Kasumi-1 (cell line): ENCODE results near the gene ME1.
"Not testable (repeated sequence)": the region's sequence is repeated elsewhere in the genome, so short reads cannot be mapped to it uniquely, and the experiment has no call there.

Source experiments
- DNase-seq, 2 experiments: peaks; one replicate each; lab custom pipeline; 2025; lab: John Stamatoyannopoulos, UW

ME1 gene

GRCh38 chr6:83352424-83353061, 78.3 kb downstream of the ME1 start:
- DNase-seq: no peak

GRCh38 chr6:83343121-83343520, 87.7 kb downstream of the ME1 start:
- DNase-seq: no peak

DNA sequence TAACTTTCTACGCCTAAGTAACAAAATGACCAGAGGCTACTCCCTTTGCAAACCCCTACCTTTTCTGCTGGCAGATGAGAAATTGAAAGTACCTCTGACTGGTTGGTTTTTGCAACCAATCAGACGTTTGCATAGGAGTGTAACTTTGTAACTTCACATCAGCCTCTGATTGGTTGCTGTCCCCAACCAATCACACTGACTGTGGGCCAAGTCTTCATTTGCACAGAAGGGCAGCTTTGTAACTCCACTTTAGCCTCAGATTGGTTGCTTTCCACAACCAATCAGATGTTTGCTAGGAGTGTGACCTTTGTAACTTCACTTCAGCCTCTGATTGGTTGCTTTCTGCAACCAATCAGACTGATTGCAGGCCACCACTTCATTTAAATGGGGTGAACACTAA, 89.1 kb downstream of the ME1 start:
- DNase-seq: no peak

- not testable (repeated sequence) for DNase-seq
Observed at GRCh38 chr6:83333916-83334315, 96.9 kb downstream of the ME1 start.

- DNase-seq: no peak
Observed at GRCh38 chr6:83333500-83333899, 97.4 kb downstream of the ME1 start.

- no peak for DNase-seq
Observed at GRCh38 chr6:83314693-83315092, 116.2 kb downstream of the ME1 start.

- no peak for DNase-seq
Observed at GRCh38 chr6:83313882-83314281, 117.0 kb downstream of the ME1 start.

DNA sequence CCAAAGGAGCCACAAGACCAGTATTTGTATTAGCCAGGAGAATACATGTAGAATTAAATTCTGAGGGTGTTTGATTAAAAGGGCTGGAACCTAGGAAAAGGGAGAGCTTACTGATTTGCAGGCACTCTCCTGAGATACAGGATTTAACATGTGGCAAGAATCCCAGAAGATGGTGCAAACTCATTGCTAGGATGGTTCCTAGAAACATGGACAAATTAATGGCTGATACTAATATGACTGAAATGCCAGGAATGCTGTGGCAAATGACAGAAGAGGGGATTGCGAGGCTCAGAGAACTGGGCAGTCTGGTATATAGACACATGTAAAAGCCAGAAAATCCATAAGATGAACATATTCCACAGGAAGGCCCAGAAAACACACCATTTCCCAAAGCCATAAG, 119.6 kb downstream of the ME1 start:
- DNase-seq: no peak

- no peak for DNase-seq
Observed at GRCh38 chr6:83310046-83310445, 120.8 kb downstream of the ME1 start.

GRCh38 chr6:83309344-83309743, 121.5 kb downstream of the ME1 start:
- DNase-seq: no peak

GRCh38 chr6:83308833-83309232, 122.0 kb downstream of the ME1 start:
- DNase-seq: no peak

GRCh38 chr6:83307849-83308248, 123.0 kb downstream of the ME1 start:
- DNase-seq: no peak

GRCh38 chr6:83303426-83303825, 127.4 kb downstream of the ME1 start:
- DNase-seq: no peak

DNA sequence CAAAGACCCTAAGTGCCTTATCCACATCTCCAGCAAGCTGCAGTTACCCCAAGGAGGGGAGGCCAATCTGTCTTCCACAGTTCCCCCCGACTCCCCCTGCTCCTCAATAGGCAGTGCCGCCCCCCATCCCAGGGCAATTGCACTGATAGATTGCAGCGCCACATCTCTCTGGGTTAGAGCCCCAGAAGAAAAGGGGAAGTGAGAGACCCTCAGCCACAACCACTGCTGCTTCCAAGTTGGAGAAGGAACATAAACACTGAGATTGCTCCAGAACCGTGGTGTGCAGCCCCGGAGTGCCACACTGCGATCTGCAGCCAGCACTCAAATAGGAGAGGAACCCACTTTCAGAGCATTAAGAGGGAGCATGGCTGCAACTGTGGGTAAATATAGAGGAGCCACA, 136.2 kb downstream of the ME1 start:
- DNase-seq: no peak

DNA sequence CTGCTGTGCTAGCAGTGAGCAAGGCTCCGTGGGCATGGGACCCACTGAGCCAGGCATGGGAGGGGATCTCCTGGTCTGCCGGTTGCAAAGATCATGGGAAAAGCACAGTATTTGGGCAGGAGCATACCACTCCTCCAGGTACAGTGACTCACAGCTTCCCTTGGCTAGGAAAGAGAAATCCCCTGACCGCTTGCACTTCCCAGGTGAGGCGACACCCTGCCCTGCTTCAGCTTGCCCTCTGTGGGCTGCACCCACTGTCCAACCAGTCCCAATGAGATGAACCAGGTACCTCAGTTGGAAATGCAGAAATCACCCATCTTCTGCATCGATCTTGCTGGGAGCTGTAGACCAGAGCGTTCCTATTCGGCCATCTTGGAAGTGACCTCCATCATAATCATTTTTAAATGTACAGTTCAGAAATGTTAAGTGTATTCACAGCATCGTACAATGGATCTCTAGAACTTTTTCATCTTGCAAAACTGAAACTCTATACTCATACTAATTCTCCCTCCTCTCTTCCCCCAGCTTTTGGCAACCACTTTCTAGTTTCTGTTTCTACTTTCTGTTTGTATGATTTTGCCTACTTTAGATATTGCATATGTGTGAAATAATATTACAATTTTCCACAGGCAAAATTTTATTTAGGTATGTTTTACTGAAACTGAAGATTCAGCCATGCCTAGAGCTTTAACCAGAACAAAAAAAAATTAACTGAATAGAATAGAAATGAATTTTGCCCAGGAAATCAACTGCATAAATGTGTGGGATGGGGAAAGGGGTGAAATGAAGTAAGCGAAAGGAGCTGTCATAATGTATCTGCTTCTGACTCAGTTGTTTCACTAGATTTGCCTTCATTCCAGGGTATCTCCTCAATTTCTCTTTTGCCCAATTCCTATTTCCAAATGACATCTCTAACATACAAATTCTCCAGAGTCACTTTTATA, 137.7 kb downstream of the ME1 start:
- no peak for DNase-seq

GRCh38 chr6:83287298-83287697, 143.6 kb downstream of the ME1 start:
- DNase-seq: not testable (repeated sequence)

- no peak for DNase-seq
Observed at GRCh38 chr6:83285917-83286316, 144.9 kb downstream of the ME1 start.

- no peak for DNase-seq
Observed at GRCh38 chr6:83273596-83273995, 157.3 kb downstream of the ME1 start.

- DNase-seq: no peak
Observed at GRCh38 chr6:83270971-83271719, 159.7 kb downstream of the ME1 start.

GRCh38 chr6:83265384-83265783, 165.5 kb downstream of the ME1 start:
- no peak for DNase-seq

GRCh38 chr6:83260577-83260976, 170.3 kb downstream of the ME1 start:
- no peak for DNase-seq

GRCh38 chr6:83258517-83258916, 172.3 kb downstream of the ME1 start:
- DNase-seq: no peak

DNA sequence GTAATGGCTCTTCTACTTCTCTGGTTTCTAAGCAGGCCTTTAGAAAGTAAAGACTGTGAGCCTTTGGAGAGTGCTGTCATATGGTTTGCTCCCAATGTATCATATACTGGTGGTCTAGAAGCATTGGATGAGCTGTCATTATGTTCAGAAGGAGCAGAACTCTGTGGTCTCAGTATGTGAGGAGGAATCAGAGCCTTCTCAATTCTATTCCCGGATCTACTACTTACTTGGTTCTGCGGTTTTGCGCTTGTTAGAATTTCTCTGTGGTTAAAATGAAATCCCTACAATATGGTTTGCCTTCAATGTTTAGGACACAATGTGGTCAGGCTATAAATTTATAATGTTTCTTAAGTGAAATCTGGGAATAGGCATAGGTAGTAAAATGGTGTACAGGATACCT, 173.1 kb downstream of the ME1 start:
- no peak for DNase-seq
